ENCODE results near the gene DHRSX.
"Not testable (repeated sequence)": the region's sequence is repeated elsewhere in the genome, so short reads cannot be mapped to it uniquely, and the experiment has no call there.

The DHRSX gene

DNA sequence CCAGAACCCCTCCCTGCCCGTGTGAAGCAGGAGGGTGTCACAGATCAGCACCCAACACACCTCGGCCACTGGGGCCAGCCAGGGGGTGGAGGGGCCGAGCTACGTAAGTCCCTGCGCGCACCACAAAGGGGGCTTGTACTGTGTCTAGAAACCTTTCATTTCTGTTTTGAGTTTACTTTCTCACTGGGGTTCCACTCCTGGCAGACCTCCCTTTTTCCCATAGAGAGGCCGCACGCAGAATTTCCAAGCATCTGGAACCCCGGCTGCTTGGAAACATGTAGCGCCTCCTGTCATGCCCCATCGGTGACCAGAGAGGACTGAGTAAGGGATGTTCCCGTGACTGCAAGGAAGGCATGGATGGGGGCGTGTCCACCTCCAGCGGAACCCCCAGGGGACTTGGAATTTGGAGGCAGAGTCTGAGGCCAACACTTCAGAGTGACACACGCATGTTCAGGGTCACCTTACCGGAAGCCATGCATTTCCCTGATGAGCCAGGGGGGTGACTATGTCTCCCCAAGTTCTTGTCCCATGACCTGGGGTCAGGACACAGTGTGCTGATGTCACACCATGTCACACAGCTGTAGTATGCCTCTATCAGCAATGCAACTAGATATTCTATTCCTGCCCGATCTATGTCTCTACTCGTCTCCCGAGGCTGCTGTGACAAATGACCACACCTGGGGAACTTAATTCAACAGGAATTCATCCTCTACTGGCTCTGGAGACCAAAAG lies 105.3 kb downstream of the DHRSX start:
- peaks cover 3% of the 10 kb centered on the region; the same call in 1 of the 2 replicates for H3K4me1 ChIP-seq (ENCODE audit: insufficient read depth, low read length)
- H3K36me3 ChIP-seq (ENCODE audit: insufficient read depth, low read depth, low read length) = peaks cover 12% of the 10 kb centered on the region; the same call in 1 of the 2 replicates
- no peak overlapping the region for H3K27ac ChIP-seq (ENCODE audit: low read length)
- no peaks in the 10 kb centered on the region for H3K27me3 ChIP-seq (ENCODE audit: insufficient read depth, low read length)
- no peak overlapping the region for H3K9ac ChIP-seq (ENCODE audit: low read depth, low read length)
- H3K9me3 ChIP-seq (ENCODE audit: insufficient read depth, low read depth, low read length) = peaks cover 8% of the 10 kb centered on the region; the same call in 1 of the 2 replicates
- H3K4me3 ChIP-seq (ENCODE audit: low read length) = no peak overlapping the region

DNA sequence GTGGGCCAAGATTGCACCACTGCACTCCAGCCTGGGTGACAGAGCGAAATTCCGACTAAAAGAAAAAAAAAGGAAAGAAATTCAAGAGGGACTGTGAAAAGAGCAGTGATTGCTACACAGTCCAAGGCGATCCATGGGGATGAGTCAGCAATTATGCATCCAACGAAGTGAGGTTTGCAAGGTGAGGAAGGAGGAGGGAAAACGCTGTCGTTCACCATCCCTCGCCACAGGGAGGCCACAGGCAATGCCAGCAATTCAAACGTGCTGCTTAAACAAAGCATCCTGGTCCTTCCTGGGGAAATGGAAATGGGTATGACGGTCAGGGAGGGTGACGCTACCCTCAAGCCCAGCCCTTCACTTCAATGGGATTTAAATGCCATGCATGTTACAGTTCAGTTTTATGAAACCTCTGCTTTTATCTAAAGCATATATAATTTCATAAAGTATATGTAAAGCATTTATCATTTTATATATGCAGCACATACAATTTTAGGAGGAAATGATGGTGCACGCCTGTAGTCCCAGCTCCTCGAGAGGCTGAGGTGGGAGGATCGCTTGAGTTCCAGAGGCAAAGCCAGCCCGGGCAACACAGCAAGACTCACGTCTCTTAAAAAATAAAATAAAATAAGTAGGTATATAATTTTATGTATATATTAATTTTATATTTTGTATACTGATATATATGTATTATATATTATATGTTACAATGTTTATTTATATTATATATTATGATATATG lies 108.7 kb downstream of the DHRSX start:
- Histone ChIP-seq H3K9me3 (ENCODE audit: insufficient read depth, low read depth, low read length) (peaks cover 9% of the 10 kb centered on the region; the same call in 1 of the 2 replicates), H3K4me1 (ENCODE audit: insufficient read depth, low read length) (no peaks in the 10 kb centered on the region; the same call in 1 of the 2 replicates), H3K27me3 (ENCODE audit: insufficient read depth, low read length) (no peaks in the 10 kb centered on the region), H3K4me3 (ENCODE audit: low read length) (no peak overlapping the region), H3K27ac (ENCODE audit: low read length) (no peak overlapping the region), H3K36me3 (ENCODE audit: insufficient read depth, low read depth, low read length) (peaks cover 12% of the 10 kb centered on the region; the same call in 1 of the 2 replicates), H3K9ac (ENCODE audit: low read depth, low read length) (no peak overlapping the region)

DNA sequence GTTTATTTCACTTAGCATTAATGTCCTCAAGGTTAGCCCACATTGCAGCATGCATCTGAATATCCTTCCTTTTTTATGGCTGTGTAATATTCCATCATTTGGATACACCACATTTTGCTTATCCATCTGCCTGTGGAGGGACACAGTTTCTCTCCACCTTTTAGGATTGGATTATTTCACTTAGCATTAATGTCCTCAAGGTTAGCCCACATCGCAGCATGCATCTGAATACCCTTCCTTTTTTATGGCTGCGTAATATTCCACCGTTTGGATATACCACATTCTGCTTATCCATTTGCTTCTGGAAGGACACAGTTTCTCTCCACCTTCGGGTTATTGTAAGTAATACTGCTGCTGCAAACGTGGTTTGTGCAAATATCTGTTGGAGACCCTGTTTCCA lies 110.0 kb downstream of the DHRSX start:
- peaks cover 9% of the 10 kb centered on the region; the same call in 1 of the 2 replicates for H3K9me3 ChIP-seq (ENCODE audit: insufficient read depth, low read depth, low read length)
- H3K36me3 ChIP-seq (ENCODE audit: insufficient read depth, low read depth, low read length) = peaks cover 12% of the 10 kb centered on the region; the same call in 1 of the 2 replicates
- H3K27me3 ChIP-seq (ENCODE audit: insufficient read depth, low read length) = no peaks in the 10 kb centered on the region
- no peak overlapping the region for H3K27ac ChIP-seq (ENCODE audit: low read length)
- H3K4me1 ChIP-seq (ENCODE audit: insufficient read depth, low read length) = no peaks in the 10 kb centered on the region; the same call in 1 of the 2 replicates
- H3K4me3 ChIP-seq (ENCODE audit: low read length) = no peak overlapping the region
- H3K9ac ChIP-seq (ENCODE audit: low read depth, low read length) = no peak overlapping the region

DNA sequence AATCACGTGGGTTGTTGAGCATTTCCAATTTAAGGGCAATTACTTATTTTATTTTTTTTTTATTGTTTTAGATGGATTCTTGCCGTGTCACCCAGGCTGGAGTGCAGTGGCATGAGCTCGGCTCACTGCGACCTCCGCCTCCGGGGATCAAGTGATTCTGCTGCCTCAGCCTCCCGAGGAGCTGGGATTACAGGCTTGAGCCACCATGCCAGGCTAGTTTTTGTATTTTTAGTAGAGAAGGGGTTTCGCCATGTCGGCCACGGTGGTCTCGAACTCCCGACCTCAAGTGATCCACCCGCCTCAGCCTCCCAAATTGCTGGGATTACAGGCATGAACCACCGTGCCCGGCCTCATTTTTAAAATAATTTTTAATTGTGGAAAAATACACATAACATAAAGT lies 111.0 kb downstream of the DHRSX start:
- H3K9ac ChIP-seq (ENCODE audit: low read depth, low read length); H3K4me3 ChIP-seq (ENCODE audit: low read length); H3K27ac ChIP-seq (ENCODE audit: low read length); H3K27me3 ChIP-seq (ENCODE audit: insufficient read depth, low read length); H3K4me1 ChIP-seq (ENCODE audit: insufficient read depth, low read length); H3K9me3 ChIP-seq (ENCODE audit: insufficient read depth, low read depth, low read length): not testable (repeated sequence)
- H3K36me3 ChIP-seq (ENCODE audit: insufficient read depth, low read depth, low read length) = peaks cover 12% of the 10 kb centered on the region; the same call in 1 of the 2 replicates

DNA sequence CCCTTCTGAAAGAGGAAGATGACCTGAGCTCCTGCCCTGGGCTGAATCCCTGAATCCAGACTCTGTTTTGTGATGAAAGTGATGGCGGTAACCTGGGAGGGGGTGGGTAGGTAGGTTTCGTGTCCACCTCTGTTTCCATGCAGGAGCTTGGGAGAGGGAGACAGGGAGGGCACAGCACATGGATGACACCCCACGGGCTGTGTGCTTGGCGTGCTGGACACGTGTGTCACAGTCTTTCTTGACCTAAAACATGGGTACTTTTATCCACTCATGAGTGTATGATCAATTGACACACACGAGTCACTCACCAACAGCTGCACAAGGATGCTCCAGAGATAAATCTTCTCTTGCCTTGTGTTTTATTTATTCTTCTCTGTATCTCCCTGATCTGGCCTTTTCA lies 111.5 kb downstream of the DHRSX start:
- no peak overlapping the region for H3K27ac ChIP-seq (ENCODE audit: low read length)

DNA sequence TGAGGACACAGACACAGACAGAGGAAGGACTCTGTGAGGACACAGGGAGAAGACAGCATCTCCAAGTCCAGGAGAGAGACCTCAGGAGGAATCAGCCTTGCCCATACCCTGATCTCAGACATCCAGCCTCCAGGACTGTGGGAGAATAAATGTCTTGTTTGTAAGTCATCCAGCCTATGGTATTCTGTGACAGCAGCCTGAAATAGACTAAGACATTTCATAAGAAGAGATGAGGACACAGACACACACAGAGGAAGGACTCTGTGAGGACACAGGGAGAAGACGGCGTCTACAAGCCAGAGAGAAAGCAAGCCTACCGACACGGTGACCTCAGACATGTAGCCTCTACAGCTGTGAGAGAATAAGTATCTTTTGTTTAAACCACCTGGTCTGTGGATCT lies 112.1 kb downstream of the DHRSX start:
- Histone ChIP-seq H3K4me1 (ENCODE audit: insufficient read depth, low read length) (no peaks in the 10 kb centered on the region), H3K27ac (ENCODE audit: low read length) (no peak overlapping the region), H3K36me3 (ENCODE audit: insufficient read depth, low read depth, low read length) (peaks cover 12% of the 10 kb centered on the region; the same call in 1 of the 2 replicates), H3K9me3 (ENCODE audit: insufficient read depth, low read depth, low read length) (peaks cover 9% of the 10 kb centered on the region; the same call in 1 of the 2 replicates), H3K9ac (ENCODE audit: low read depth, low read length) (no peak overlapping the region), H3K4me3 (ENCODE audit: low read length) (no peak overlapping the region), H3K27me3 (ENCODE audit: insufficient read depth, low read length) (no peaks in the 10 kb centered on the region)

More for the DNA sequence above, 111.5 kb downstream of the DHRSX start:
- Histone ChIP-seq H3K36me3 (ENCODE audit: insufficient read depth, low read depth, low read length) (peaks cover 12% of the 10 kb centered on the region; the same call in 1 of the 2 replicates), H3K9ac (ENCODE audit: low read depth, low read length) (no peak overlapping the region), H3K4me1 (ENCODE audit: insufficient read depth, low read length) (no peaks in the 10 kb centered on the region), H3K4me3 (ENCODE audit: low read length) (no peak overlapping the region), H3K9me3 (ENCODE audit: insufficient read depth, low read depth, low read length) (peaks cover 9% of the 10 kb centered on the region; the same call in 1 of the 2 replicates), H3K27me3 (ENCODE audit: insufficient read depth, low read length) (no peaks in the 10 kb centered on the region)

DNA sequence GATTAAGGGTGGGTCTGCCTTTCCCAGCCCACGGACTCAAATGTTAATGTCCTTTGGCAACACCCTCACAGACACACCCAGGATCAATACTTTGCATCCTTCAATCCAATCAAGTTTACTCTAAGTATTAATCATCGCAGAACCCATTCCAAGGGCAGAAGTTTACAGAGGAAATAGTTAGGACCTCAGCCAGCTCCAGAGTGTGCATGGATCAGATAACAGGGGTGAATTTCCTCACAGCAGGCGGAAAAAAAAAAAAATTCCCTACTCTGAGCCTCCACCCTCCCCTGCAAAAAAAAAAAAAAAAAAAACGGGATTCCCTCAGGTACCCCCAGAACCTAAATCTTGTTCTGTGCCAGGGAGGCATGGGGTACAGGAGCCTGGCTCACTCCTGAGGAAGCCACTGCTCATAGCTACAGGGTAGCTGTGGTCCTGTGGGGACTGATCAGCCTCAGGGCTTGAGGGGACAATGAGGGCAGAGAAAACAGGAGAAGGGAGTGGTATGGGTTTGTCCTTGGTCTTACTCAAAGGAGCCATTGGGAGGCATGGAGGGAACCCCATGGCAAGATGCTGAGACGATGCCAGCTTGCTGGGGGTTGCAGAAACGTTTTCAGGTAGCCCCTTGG lies 113.0 kb downstream of the DHRSX start:
- Histone ChIP-seq H3K36me3 (ENCODE audit: insufficient read depth, low read depth, low read length) (peaks cover 12% of the 10 kb centered on the region; the same call in 1 of the 2 replicates), H3K27ac (ENCODE audit: low read length) (no peak overlapping the region), H3K9me3 (ENCODE audit: insufficient read depth, low read depth, low read length) (peaks cover 13% of the 10 kb centered on the region; the same call in 1 of the 2 replicates), H3K4me3 (ENCODE audit: low read length) (no peak overlapping the region), H3K4me1 (ENCODE audit: insufficient read depth, low read length) (no peaks in the 10 kb centered on the region), H3K27me3 (ENCODE audit: insufficient read depth, low read length) (no peaks in the 10 kb centered on the region), H3K9ac (ENCODE audit: low read depth, low read length) (no peak overlapping the region)

DNA sequence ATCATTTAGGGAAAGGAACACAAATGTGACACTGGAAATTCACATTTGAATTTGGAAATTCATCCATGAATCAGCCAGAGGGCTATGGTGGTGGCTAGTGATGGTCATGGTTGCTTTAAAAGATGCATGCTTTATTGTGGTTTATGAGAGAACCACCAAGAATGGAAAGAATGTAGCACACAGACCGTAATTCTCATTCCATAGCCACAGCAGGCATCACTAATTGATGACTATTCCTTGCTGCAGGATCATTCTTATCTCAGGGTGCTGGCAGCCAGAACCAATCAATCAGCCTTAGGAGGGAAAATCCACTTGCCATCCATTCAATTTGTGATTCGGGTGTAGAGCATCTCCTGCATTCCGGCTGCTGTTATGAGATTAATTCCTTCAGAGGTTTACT lies 115.6 kb downstream of the DHRSX start:
- no peak overlapping the region for H3K4me3 ChIP-seq (ENCODE audit: low read length)
- peaks cover 5% of the 10 kb centered on the region; the same call in 1 of the 2 replicates for H3K9me3 ChIP-seq (ENCODE audit: insufficient read depth, low read depth, low read length)
- H3K4me1 ChIP-seq (ENCODE audit: insufficient read depth, low read length) = no peaks in the 10 kb centered on the region

DNA sequence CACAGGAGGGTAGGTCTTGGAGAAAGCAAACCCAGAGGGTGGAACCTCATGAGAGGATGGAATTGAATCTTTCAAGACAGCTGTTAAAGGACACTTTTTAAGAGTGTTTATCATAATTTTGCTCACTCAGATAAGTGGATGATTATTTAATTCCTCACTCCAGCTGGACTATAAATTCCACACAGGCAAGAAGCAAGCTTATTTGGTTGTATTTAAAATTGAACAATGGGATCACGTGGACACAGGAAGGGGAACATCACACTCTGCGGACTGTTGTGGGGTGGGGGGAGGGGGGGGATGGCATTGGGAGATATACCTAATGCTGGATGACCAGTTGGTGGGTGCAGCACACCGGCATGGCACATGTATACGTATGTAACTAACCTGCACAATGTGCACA lies 116.3 kb downstream of the DHRSX start:
- Histone ChIP-seq H3K27ac (ENCODE audit: low read length) (no peak overlapping the region), H3K9me3 (ENCODE audit: insufficient read depth, low read depth, low read length) (peaks cover 5% of the 10 kb centered on the region; the same call in 1 of the 2 replicates), H3K36me3 (ENCODE audit: insufficient read depth, low read depth, low read length) (0 out of 2 replicates have a peak, but pooled peaks cover under 1% of the 10 kb centered on the region), H3K9ac (ENCODE audit: low read depth, low read length) (no peak overlapping the region), H3K4me1 (ENCODE audit: insufficient read depth, low read length) (no peaks in the 10 kb centered on the region), H3K4me3 (ENCODE audit: low read length) (no peak overlapping the region), H3K27me3 (ENCODE audit: insufficient read depth, low read length) (no peaks in the 10 kb centered on the region)

More for the DNA sequence above, 115.6 kb downstream of the DHRSX start:
- no peak overlapping the region for H3K9ac ChIP-seq (ENCODE audit: low read depth, low read length)
- H3K27me3 ChIP-seq (ENCODE audit: insufficient read depth, low read length) = no peaks in the 10 kb centered on the region
- H3K27ac ChIP-seq (ENCODE audit: low read length) = no peak overlapping the region
- H3K36me3 ChIP-seq (ENCODE audit: insufficient read depth, low read depth, low read length) = no peaks in the 10 kb centered on the region

DNA sequence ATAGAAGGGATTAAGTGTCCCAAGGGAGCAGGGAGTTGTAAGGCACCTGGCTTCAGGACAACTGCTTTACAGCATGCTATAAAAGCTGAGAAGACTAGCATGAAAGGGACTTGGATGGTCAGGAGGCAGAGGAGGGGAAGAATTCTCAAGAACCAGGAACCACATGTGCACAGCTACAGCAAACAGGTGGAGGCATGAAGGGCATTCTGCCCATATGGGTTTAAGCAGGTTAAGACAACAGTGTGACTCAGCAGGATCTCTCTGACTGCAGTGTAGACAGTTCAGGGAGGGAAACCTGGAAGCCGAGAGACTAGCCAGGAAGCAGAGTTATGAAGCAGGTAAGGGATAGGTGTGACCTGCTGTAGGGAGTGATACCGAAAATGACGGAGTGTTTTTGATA lies 117.0 kb downstream of the DHRSX start:
- Histone ChIP-seq H3K27ac (ENCODE audit: low read length) (no peak overlapping the region), H3K36me3 (ENCODE audit: insufficient read depth, low read depth, low read length) (peaks cover 5% of the 10 kb centered on the region; the same call in 1 of the 2 replicates), H3K9me3 (ENCODE audit: insufficient read depth, low read depth, low read length) (peaks cover 5% of the 10 kb centered on the region; the same call in 1 of the 2 replicates), H3K4me3 (ENCODE audit: low read length) (no peak overlapping the region), H3K4me1 (ENCODE audit: insufficient read depth, low read length) (no peaks in the 10 kb centered on the region), H3K9ac (ENCODE audit: low read depth, low read length) (no peak overlapping the region), H3K27me3 (ENCODE audit: insufficient read depth, low read length) (no peaks in the 10 kb centered on the region)

DNA sequence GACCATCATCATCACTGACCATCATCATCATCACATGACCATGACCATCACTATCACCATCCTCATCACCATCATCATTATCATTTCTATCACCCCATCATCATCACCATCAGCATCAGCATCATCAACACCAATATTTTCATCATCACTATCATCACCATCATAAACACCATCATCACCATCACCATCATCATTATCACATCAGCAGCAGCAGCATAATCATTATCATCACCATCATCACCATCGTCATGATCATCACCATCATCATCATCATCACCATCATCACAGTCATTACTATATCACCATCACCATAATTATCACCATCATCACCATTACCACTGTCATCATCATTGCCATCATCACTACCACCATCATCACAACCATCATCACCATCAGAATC lies 117.6 kb downstream of the DHRSX start:
- H3K36me3 ChIP-seq (ENCODE audit: insufficient read depth, low read depth, low read length) = peaks cover 5% of the 10 kb centered on the region; the same call in 1 of the 2 replicates

More for the DNA sequence above, 117.6 kb downstream of the DHRSX start:
- no peak overlapping the region for H3K9ac ChIP-seq (ENCODE audit: low read depth, low read length)
- no peaks in the 10 kb centered on the region for H3K27me3 ChIP-seq (ENCODE audit: insufficient read depth, low read length)
- H3K9me3 ChIP-seq (ENCODE audit: insufficient read depth, low read depth, low read length) = peaks cover 5% of the 10 kb centered on the region; the same call in 1 of the 2 replicates
- H3K4me3 ChIP-seq (ENCODE audit: low read length) = no peak overlapping the region
- H3K4me1 ChIP-seq (ENCODE audit: insufficient read depth, low read length) = no peaks in the 10 kb centered on the region
- no peak overlapping the region for H3K27ac ChIP-seq (ENCODE audit: low read length)

Data from iPS-20b (cell line).